SU-DHL-6 (cell line): Measurements from ENCODE around the gene PRDM16.

Source experiments
- H2AFZ ChIP-seq: fragments of 200-600 bp; sonication (generic); 2 replicates; pipeline ENCODE4 v1.6.1; 2014; ENCODE audit warnings: low read depth, mild to moderate bottlenecking, moderate library complexity, mixed read lengths, antibody characterized with exemption, low read length; ENCODE audit not compliant: severe bottlenecking
- H3F3A ChIP-seq: fragments of 200-600 bp; shearing (Covaris generic); 2 replicates; pipeline ENCODE4 v1.6.0; 2016; ENCODE audit warnings: antibody characterized with exemption, mild to moderate bottlenecking; ENCODE audit not compliant: insufficient read depth
- H3K27ac ChIP-seq: fragments of 200-600 bp; sonication (generic); 2 replicates; pipeline ENCODE4 v1.5.1; 2016; ENCODE audit warnings: low read depth, mild to moderate bottlenecking, low read length, moderate library complexity, mixed read lengths
- H3K27me3 ChIP-seq: fragments of 200-600 bp; sonication (generic), shearing (Covaris generic); 2 replicates; pipeline ENCODE4 v1.6.0; 2014; ENCODE audit warnings: mild to moderate bottlenecking, low read length
- H3K36me3 ChIP-seq: fragments of 200-600 bp; sonication (generic); 2 replicates; pipeline ENCODE4 v1.6.1; 2014; ENCODE audit warnings: mild to moderate bottlenecking, low read length, mixed read lengths
- H3K4me2 ChIP-seq: fragments of 300-600, 200-600 bp; shearing (Covaris generic), sonication (generic); 2 replicates; pipeline ENCODE4 v1.6.0; 2014; ENCODE audit warnings: low read length, low read depth, mild to moderate bottlenecking; ENCODE audit not compliant: poor library complexity, severe bottlenecking
- H3K4me3 ChIP-seq: fragments of 200-600 bp; sonication (generic); 2 replicates; pipeline ENCODE4 v1.5.1; 2014; ENCODE audit warnings: antibody characterized with exemption, low read length, mild to moderate bottlenecking, mixed read lengths; ENCODE audit not compliant: insufficient read depth, poor library complexity, severe bottlenecking
- H3K79me2 ChIP-seq: fragments of 200-600 bp; sonication (generic); 2 replicates; pipeline ENCODE4 v1.6.1; 2014; ENCODE audit warnings: mild to moderate bottlenecking, low read length, moderate library complexity; ENCODE audit not compliant: insufficient read depth
- H3K9ac ChIP-seq: fragments of 200-600 bp; sonication (generic); 2 replicates; pipeline ENCODE4 v1.7.0; 2014; ENCODE audit warnings: mild to moderate bottlenecking, low read length
- H3K9me2 ChIP-seq: fragments of 200-600 bp; sonication (generic); replicated peaks from 2 replicates; pipeline ENCODE4 v1.6.1; 2014; ENCODE audit warnings: low read length; ENCODE audit not compliant: insufficient read depth
- H3K9me3 ChIP-seq: fragments of 200-600 bp; sonication (generic); 2 replicates; pipeline ENCODE4 v1.6.1; 2014; ENCODE audit warnings: low read length, mixed read lengths; ENCODE audit not compliant: insufficient read depth
- H4K20me1 ChIP-seq: fragments of 200-600 bp; sonication (generic); 2 replicates; pipeline ENCODE4 v1.6.1; 2014; ENCODE audit warnings: low read depth, mild to moderate bottlenecking, antibody characterized with exemption, low read length, moderate library complexity, mixed read lengths
- CTCF ChIP-seq: fragments of 200-600 bp; sonication (generic); IDR thresholded peaks from one replicate; pipeline ENCODE4 v1.5.1; 2017; ENCODE audit warnings: antibody characterized with exemption, mild to moderate bottlenecking, low read length, moderate library complexity; ENCODE audit not compliant: insufficient read depth, poor library complexity, severe bottlenecking
- EZH2phosphoT487 ChIP-seq: fragments of 200-600 bp; sonication (generic), shearing (Covaris generic); conservative IDR thresholded peaks from 2 replicates; pipeline ENCODE4 v1.6.1; 2018; ENCODE audit warnings: mild to moderate bottlenecking, antibody characterized with exemption, low read length, moderate library complexity, mixed read lengths

Gene PRDM16

DNA sequence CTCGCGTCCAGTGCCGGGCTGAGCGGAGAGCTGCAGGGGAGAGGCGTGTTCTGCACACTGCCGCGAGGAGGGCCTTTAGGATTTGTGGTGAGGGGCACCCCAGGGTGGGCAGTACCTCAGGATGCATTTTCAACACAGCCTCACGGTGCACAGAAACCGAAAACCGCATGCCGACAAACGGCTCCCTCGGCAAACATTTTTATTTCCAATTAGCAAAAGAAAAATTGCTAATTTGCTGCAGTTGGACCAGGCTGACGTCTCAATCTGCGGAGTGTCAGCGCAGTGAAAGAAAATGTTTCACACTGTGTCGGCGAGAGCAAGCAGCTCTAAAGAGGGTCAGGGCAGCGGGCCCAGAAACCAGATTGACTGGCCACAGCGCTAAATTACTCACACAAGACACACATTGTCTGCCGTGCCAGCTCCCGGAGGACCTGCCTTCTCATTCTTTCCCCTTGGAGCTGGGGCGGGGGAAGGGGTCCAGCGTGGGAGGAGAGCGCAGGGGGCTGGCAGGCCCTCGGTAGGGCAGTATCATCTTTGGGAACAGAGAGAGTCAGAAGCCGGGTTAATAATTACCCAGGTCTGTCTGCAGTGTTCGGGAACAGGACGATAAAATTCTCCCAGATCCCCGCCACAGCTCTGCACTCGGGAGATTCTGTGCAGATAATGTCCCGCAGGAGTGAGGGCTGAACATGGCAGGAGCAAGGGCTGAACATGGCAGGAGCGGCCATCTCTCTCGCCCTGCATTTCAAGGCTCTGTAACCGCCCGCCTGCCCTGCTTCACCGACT lies 150.2 kb downstream of the PRDM16 start:
- TF ChIP-seq EZH2phosphoT487 (no peak), CTCF (no peak)
- H3K4me3 ChIP-seq: no peak overlapping the region
- H3K36me3 ChIP-seq: no peaks in the 10 kb centered on the region
- H4K20me1 ChIP-seq: no peaks in the 10 kb centered on the region
- no peak overlapping the region for H3K9ac ChIP-seq
- H3K9me3 ChIP-seq: no peaks in the 10 kb centered on the region
- no peak overlapping the region for H3K4me2 ChIP-seq
- H2AFZ ChIP-seq: no peak overlapping the region
- no peaks in the 10 kb centered on the region for H3K9me2 ChIP-seq
- H3K79me2 ChIP-seq: no peaks in the 10 kb centered on the region
- no peaks in the 10 kb centered on the region for H3F3A ChIP-seq
- no peaks in the 10 kb centered on the region for H3K27me3 ChIP-seq
- no peak overlapping the region for H3K27ac ChIP-seq

DNA sequence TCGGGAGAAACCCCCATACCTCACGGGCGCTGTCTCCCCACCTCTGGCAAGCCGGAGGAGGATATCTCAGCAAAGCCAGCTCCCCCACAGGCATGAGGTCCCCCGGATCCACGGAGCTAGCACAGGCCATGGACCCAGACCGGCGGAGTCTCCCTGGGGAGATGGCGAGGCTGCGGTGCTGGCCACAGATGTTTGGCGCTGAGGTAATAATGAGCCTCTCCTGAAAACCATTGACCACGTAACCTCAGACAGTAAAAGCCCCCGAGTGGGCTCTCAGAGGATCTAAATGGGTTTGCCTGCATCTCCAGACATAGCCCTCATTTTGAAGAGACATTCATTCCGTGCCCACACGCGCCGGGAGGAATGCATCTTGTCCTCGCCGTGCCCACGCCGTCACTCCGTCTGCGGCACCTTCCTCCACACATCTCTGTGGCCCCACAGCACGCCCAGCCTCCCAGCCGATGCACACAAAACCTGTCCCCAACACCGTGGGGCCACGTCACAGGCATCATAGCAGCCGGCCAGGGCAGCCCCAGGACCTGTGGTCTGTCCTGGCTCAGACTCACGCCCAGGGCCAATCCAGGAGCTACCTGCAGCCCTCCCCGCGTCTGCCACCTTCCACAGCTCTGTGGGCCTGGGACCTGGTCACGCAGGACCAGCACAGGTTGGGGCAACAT lies 150.9 kb downstream of the PRDM16 start:
- Histone ChIP-seq H3K4me3 (no peak overlapping the region), H4K20me1 (no peaks in the 10 kb centered on the region), H2AFZ (no peak overlapping the region), H3K79me2 (no peaks in the 10 kb centered on the region), H3K27ac (no peak overlapping the region), H3K9me3 (no peaks in the 10 kb centered on the region), H3F3A (no peaks in the 10 kb centered on the region), H3K36me3 (no peaks in the 10 kb centered on the region), H3K9me2 (no peaks in the 10 kb centered on the region), H3K9ac (no peak overlapping the region), H3K4me2 (no peak overlapping the region), H3K27me3 (no peaks in the 10 kb centered on the region)
- no peak for TF ChIP-seq CTCF
- no peak for TF ChIP-seq EZH2phosphoT487

DNA sequence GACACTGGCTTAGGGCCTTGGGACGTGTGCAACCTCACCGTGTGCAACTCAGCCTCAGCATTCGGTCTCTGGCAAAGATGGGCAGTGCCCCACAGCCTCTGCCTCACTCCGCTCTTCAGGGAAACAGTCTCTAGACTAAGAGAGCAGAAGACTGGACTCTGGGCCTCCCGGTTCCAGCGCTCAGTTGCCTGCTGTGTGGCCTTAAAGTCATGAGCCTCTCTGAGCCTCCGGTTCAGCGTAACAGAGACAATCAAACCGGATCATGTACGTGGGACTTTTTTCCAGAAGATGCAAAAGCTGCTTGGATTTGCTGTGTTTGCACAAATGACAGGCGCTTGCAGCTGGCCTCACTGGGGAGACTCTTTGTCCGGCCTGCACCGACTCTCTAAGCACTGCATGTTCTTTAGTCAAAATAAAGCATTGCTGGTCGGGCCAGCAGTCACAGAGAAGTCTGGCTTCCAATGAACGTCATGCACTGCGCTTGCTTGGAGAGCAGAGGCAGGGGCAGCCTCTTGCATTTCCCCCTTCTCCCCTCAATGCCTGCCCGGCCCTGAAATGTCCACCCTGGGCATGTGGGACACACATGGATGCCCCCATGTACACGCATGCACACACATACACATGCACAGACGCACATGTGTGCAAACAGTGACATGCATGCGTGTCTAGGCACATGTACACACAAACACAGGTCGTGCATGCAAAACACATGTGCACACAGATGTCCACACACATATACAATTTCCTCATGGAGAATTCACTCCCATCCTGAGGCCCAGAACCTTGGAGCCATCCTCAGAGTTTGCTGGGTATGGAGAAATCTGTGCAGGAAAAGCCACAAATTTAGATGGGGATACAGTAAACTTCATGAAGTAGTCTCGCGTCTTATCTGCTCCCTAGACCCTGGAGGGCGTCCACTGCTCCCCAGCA lies 152.4 kb downstream of the PRDM16 start:
- no peak overlapping the region for H3K4me3 ChIP-seq
- no peak overlapping the region for H2AFZ ChIP-seq
- no peak overlapping the region for H3K4me2 ChIP-seq
- no peaks in the 10 kb centered on the region for H3F3A ChIP-seq
- H4K20me1 ChIP-seq: no peaks in the 10 kb centered on the region
- H3K27me3 ChIP-seq: no peaks in the 10 kb centered on the region
- no peak overlapping the region for H3K9ac ChIP-seq
- no peaks in the 10 kb centered on the region for H3K9me3 ChIP-seq
- TF ChIP-seq EZH2phosphoT487: no peak
- TF ChIP-seq CTCF: no peak
- no peaks in the 10 kb centered on the region for H3K9me2 ChIP-seq
- no peaks in the 10 kb centered on the region for H3K79me2 ChIP-seq
- H3K36me3 ChIP-seq: no peaks in the 10 kb centered on the region
- no peak overlapping the region for H3K27ac ChIP-seq
